Osteocyte (in vitro differentiated cells): Measurements from ENCODE around the gene TMEM18. TPM values are rescaled to one million over a fixed set of nuclear protein-coding genes. Genes with fewer than 3 reads are reported as not detected.
A peak's percentile ranks its signal among the peaks of the same experiment; 100 is the strongest.

Source experiments
- DNase-seq: peaks from one replicate; pipeline ENCODE4 v3.0.0; 2021; ENCODE audit warnings: mixed read lengths; ENCODE audit not compliant: unreplicated experiment; ENCODE audit errors: extremely low spot score
- H3K27ac Mint-ChIP-seq: one replicate; pipeline ENCODE4 v1.8.0; 2021; ENCODE audit warnings: mild to moderate bottlenecking, mixed read lengths; ENCODE audit not compliant: unreplicated experiment
- H3K27me3 Mint-ChIP-seq: one replicate; pipeline ENCODE4 v1.8.0; 2021; ENCODE audit warnings: mixed read lengths; ENCODE audit not compliant: unreplicated experiment
- H3K36me3 Mint-ChIP-seq: one replicate; pipeline ENCODE4 v1.8.0; 2021; ENCODE audit warnings: mixed read lengths; ENCODE audit not compliant: unreplicated experiment
- H3K4me1 Mint-ChIP-seq: one replicate; pipeline ENCODE4 v1.8.0; 2021; ENCODE audit warnings: mixed read lengths; ENCODE audit not compliant: unreplicated experiment
- H3K4me3 Mint-ChIP-seq: one replicate; pipeline ENCODE4 v1.8.0; 2021; ENCODE audit warnings: mild to moderate bottlenecking, moderate library complexity, mixed read lengths; ENCODE audit not compliant: unreplicated experiment
- H3K9me3 Mint-ChIP-seq: one replicate; pipeline ENCODE4 v1.8.0; 2021; ENCODE audit warnings: mixed read lengths; ENCODE audit not compliant: unreplicated experiment
- CTCF ChIP-seq: fragments of 200-600 bp; sonication (generic); IDR thresholded peaks from 2 replicates; pipeline ENCODE4 v1.5.0; 2021; ENCODE audit warnings: antibody characterized with exemption, mild to moderate bottlenecking, moderate library complexity
- long read RNA-seq: library from polyadenylated mRNA; unstranded; transcript quantifications from one replicate; pipeline ENCODE4 v2.0.0, GENCODE V29; 2021
- total RNA-seq: library from RNA; stranded (reverse); gene quantifications from 2 replicates; pipeline ENCODE4 v1.2.1, GENCODE V29; 2021

Gene TMEM18
- 28.0 and 32.8 TPM in 2 replicates for total RNA-seq
- long read RNA-seq, transcript TMEM18-205 (6 exons, 2,572 nt): minor isoform, 11 of 110 reads
- long read RNA-seq, transcript TMEM18-201 (5 exons, 2,762 nt): major isoform, 73 of 110 reads
- long read RNA-seq, partial matches to known transcripts: 13 of 110 reads
- long read RNA-seq, other reads (novel, unspliced or antisense): 11 of 110 reads

DNA sequence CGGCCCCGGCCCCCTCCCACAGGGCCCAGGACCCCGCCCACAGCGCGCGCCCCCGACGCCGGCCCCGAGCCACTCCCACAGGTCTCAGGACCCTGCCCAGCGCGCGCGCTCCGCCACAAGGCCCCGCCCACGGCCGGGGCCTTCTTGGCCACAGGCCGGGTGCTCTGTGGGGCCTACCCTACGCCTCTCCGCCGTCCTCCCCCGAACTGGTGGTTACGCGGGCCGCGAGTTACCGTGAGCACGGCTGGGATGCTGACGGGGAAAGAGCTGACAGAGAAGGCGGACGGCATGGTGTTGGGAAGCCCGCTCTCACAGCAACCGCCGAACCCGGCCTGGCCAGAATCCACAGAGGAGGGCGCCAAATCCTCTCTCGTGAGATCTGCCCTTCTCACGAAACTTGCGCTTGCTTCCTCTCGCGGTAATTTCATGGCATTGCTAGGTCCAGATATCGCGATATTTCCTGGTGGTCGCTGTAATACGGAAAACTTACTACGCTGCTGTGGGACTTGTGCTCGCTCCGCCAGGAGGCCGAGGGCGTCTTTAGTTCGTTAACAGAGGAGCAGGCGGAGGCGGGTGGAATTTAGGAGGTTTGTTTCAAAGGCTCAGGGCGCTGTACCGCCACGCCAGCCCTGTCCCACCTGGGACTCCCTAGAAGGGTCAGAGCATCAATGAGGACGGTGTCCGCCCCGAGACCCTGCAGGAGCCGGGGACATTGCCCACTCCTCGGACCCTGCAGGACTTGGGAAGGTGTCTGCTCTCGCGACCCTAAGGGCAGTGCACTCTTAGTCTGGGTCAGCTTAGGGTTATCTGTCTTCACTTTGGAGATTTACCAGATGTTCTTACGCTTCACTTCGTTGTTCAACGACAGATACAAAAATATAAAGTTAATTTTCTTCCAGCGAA is at the start of gene TMEM18:
TMEM18 (minus strand) TSS at position 351 of the 903 bp plus-strand sequence; CDS start at position 290, 61 bp downstream.
- Mint-ChIP-seq H3K27me3 (no peaks in the 10 kb centered on the region), H3K4me1 (peaks cover 43% of the 10 kb centered on the region), H3K36me3 (peaks cover 11% of the 10 kb centered on the region), H3K27ac (peak within 1 kb of the TSS; percentile 99), H3K9me3 (no peaks in the 10 kb centered on the region), H3K4me3 (peak within 1 kb of the TSS; percentile 93)
- DNase-seq: peak; percentile 99
- peak; percentile 44 for TF ChIP-seq CTCF

DNA sequence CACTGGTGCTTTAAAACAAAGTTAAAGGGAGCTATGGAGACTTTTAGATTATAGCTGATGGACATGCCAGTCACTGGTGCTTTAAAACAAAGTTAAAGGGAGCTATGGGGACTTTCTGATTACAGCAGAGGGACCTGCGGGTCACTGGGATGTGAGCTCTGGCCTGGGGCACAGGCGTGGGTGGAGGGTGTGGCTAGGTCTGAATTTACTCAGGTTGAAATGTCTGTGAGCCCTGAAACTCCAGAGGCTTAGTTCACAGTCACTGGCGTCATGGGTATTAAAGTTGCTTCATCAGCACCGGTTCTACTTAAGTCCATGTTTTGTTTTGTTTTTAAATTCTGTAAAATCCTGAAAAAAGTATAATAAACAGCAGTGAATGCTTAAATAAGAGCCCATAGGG is 49.0 kb upstream of the TMEM18 start:
- H3K9me3 Mint-ChIP-seq: no peaks in the 10 kb centered on the region
- H3K27me3 Mint-ChIP-seq: peaks cover 19% of the 10 kb centered on the region
- TF ChIP-seq CTCF: no peak
- no peak overlapping the region for H3K4me3 Mint-ChIP-seq
- DNase-seq: no peak
- no peaks in the 10 kb centered on the region for H3K36me3 Mint-ChIP-seq
- H3K4me1 Mint-ChIP-seq: no peaks in the 10 kb centered on the region
- H3K27ac Mint-ChIP-seq: no peak overlapping the region

GRCh38 chr2:725468-725867 is 48.3 kb upstream of the TMEM18 start:
- no peak for DNase-seq
- no peak overlapping the region for H3K4me3 Mint-ChIP-seq
- no peak overlapping the region for H3K27ac Mint-ChIP-seq
- H3K4me1 Mint-ChIP-seq: no peaks in the 10 kb centered on the region
- H3K9me3 Mint-ChIP-seq: no peaks in the 10 kb centered on the region
- H3K36me3 Mint-ChIP-seq: no peaks in the 10 kb centered on the region
- H3K27me3 Mint-ChIP-seq: peaks cover 22% of the 10 kb centered on the region
- no peak for TF ChIP-seq CTCF

GRCh38 chr2:723761-724160 is 46.6 kb upstream of the TMEM18 start:
- Mint-ChIP-seq H3K27me3 (peaks cover 27% of the 10 kb centered on the region), H3K4me1 (no peaks in the 10 kb centered on the region), H3K36me3 (no peaks in the 10 kb centered on the region), H3K9me3 (no peaks in the 10 kb centered on the region), H3K27ac (no peak overlapping the region), H3K4me3 (no peak overlapping the region)
- no peak for DNase-seq
- TF ChIP-seq CTCF: no peak

DNA sequence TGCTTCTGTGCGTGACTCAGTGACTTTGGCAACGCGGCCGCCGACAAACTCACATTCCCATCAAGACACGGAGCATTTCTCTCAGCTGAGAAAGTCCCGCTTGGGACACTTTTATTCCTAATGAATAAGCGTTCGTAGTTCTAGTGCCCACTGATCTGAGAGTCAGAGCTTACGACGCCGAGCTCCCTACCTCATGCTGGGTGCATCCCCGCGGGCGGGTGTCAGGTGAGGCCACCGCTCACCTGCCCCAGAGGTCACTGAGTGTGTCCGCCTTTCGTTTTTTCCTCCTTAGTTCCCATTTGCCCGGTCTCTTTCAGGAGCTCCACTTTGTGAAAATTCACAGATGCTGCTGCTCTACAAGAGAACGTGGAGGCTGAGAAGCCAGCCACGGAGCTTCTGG is 43.6 kb upstream of the TMEM18 start:
- no peak for DNase-seq
- Mint-ChIP-seq H3K4me1 (no peaks in the 10 kb centered on the region), H3K9me3 (no peaks in the 10 kb centered on the region), H3K4me3 (no peak overlapping the region), H3K36me3 (no peaks in the 10 kb centered on the region), H3K27me3 (peaks cover 38% of the 10 kb centered on the region), H3K27ac (no peak overlapping the region)
- TF ChIP-seq CTCF: no peak
